Measurements from ENCODE around the gene MPC1L.

DNA sequence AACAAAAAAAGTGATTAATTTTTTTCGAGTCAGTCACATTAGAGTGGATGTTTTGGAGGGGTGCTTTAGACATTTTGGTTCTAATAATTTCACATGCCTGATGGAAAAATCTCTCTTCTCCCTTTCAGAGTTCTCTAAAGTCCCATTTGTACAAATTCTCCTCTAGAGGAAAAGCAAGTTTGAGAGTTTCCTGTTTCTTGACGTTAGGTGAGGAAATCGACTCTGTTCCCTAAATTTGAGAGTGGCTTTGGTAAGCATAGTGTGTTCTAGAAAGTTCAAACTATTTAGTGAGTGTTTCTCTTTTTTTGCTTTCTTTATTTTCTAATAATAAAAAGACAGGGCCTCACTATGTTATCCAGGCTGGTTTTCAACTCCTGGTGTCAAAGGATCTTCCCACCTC, 44.1 kb upstream of the MPC1L start:
- TF ChIP-seq POLR2AphosphoS5 (IDR thresholded peaks at IDR 0.05) (no peak), POLR2A (IDR thresholded peaks at IDR 0.05) (no peak)
- TF ChIP-seq, protein P1, sequence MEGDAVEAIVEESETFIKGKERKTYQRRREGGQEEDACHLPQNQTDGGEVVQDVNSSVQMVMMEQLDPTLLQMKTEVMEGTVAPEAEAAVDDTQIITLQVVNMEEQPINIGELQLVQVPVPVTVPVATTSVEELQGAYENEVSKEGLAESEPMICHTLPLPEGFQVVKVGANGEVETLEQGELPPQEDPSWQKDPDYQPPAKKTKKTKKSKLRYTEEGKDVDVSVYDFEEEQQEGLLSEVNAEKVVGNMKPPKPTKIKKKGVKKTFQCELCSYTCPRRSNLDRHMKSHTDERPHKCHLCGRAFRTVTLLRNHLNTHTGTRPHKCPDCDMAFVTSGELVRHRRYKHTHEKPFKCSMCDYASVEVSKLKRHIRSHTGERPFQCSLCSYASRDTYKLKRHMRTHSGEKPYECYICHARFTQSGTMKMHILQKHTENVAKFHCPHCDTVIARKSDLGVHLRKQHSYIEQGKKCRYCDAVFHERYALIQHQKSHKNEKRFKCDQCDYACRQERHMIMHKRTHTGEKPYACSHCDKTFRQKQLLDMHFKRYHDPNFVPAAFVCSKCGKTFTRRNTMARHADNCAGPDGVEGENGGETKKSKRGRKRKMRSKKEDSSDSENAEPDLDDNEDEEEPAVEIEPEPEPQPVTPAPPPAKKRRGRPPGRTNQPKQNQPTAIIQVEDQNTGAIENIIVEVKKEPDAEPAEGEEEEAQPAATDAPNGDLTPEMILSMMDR (IDR thresholded peaks at IDR 0.05): no peak

Data from breast epithelium (tissue), 3 donors.